CD4-positive, alpha-beta T cell treated with Interleukin-1 beta for 1 hour (primary cell): ENCODE results near the gene PPP1R14B.

Experiments used
- DNase-seq, 2 donors: peaks; one replicate each; pipeline ENCODE4 v3.0.0-alpha.2; 2020 to 2022

PPP1R14B gene, protein sequence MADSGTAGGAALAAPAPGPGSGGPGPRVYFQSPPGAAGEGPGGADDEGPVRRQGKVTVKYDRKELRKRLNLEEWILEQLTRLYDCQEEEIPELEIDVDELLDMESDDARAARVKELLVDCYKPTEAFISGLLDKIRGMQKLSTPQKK

DNA sequence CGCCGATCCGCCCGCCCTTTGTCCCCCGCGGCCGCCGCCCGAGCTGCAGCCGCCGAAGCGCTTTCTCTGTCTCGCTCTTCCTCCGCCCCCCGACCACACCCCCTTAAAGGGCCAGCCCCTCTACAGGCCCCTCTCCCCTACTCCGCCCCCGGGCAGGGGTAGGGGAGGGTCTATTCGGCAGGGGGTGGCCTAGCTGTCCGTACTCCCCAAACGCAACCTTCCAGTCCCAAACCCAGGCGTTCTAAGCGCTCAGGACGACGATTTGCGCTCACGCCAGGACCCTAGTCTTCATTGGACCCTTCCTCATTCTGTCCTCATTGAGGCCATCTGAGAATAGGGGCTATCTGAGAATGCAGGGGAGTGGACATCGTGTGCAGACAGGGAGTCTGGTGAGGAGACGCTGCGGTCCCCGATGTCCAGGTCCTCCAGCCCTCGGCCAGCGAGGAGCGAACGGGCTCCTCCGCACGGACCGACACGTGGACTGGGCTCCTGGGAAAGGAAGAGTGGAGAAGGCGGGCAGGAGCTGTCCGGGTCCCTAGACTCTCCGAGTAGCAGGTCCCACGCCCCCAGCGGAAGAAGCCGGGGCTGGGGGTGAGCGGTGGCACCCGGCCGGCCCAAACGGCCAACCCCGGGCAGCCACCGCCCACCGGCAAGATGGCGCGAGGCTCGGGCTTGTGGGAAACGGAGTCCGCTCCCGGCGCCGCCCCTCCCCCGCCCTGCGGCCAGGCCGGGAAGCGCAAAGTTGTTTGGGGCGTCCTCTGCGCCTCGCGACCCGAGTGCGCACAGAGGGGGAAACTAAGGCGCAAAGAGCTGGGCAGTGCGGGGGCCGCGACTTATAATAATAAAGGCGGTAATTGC, at the start of gene PPP1R14B:
Gene PPP1R14B (minus strand): TSS at position 73 of the 858 bp plus-strand sequence. CDS start 270 bp downstream, outside the sequence.
- peak; percentile 81 to 82 for DNase-seq

DNA sequence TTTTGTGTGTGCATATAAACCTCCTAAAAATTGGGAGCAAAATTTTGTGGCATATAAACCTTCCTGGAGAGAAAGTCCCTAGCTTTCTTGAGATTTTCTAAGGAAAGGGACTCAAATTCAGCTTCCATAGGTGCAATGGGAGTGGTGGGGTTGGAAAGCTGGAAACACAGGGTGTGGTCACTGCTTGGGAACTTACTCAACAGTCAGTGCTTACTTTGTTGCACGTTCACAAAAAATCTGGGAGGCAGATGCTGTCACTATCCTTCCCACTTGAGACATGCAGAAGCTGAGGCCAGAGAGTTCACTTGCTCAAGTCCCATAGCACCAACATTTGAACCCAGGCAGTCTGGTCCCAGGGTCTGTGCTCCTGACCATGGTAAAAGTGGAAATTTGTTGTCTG, 49.5 kb upstream of the PPP1R14B start:
- no peak for DNase-seq

DNA sequence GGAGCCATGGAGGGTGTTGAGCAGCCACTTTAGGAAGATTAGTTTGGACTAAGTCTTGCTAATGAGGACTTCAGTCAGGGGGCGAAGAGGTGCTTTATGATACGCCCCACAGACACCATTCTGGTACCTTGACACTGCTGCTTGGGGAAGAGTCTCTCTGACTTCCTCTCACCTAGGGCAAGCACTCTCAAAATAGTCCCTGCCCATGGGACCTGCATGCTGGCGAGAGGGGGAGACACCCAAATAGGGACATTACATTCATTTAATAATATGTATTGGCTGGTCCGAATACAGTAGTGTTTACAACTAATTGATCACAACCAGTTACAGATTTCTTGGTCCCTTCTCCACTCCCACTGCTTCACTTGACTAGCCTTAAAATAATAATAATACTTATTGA, 49.0 kb upstream of the PPP1R14B start:
- DNase-seq = no peak

DNA sequence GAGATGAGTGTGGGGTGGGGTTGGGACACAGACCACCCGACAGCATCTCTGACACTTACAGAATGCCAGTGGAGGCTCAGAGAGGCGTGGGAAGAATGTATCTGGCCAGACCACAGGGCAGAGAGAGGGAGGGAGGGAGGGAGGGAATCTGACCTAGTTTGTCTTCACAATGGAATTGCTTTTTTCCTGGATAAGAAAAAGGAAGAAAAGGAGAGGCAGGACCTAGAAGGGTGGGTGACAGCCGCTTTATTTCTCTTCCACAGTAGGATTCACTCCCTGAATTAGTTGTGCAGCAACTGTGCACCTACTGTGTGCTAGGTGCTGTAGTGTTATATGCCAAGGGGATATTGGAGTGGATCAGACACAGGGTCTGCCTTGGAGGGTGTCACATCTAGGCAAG, 48.0 kb upstream of the PPP1R14B start:
- DNase-seq = no peak

- DNase-seq = no peak
Observed at GRCh38 chr11:64292460-64293254, 45.9 kb upstream of the PPP1R14B start.

DNA sequence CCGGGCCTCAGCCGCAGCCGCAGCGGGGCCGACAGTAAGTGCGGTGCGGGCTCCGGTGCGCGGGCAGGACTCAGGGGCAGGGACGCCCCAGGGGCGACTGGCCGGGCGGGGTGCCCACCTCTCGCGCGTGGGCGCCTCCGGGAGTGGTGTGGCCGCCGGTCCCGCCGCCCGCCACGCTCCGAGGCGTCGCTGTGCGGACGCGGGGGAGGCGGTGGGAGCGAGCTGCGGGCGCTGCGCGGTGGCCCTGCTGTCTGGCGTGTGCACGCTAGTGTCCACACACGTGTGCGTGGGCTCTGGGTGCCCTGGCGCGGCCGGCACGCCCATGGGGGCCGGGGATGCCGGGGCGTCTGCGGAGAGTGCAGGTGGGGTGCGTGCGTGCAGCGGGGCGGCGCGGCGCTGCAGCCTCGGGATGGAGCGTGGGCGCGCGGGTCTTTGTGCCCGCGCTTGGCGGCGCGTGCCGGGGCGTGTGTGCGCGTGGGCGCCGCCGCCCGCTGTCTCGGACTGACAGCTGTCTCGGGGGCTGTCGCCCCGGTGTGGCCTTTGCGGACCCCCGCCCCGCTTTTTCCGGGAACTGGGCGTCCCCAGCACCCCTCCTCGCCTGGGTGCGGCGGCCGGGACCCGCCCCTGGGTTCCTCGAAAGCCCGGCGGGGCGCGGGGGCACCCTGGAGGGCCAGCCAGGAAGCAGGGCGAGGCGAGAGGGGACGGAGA, 45.2 kb upstream of the PPP1R14B start:
- no peak for DNase-seq

DNA sequence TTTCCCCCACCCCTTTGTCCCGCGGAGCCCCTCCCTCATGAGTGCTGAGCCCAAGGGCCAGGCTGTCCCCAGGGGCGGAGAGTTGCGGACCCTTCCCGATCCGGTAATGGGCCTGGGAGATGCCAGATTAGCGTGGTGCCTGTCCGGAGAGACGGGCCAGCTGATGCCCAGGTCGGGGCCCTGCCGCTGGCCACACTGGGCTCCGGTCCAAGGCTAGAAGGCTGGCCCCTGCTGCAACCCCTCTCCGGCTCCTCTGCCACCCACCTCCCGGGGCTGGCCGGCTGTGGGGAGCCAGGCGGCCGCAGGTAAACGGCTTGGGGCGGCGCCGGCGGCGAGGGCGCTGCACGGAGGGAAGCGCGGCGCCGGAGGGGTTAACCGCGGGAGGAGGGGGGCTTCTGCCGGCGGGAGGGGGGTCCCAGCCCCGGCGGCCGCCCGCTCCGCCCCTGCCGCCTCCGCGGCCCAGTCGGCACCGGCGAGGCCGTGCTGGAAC, 44.6 kb upstream of the PPP1R14B start, which contains the start of gene KCNK4:
Gene KCNK4 (plus strand): TSS at position 41 of the 490 bp plus-strand sequence. CDS start 1,717 bp downstream, outside the sequence.
- DNase-seq = no peak

DNA sequence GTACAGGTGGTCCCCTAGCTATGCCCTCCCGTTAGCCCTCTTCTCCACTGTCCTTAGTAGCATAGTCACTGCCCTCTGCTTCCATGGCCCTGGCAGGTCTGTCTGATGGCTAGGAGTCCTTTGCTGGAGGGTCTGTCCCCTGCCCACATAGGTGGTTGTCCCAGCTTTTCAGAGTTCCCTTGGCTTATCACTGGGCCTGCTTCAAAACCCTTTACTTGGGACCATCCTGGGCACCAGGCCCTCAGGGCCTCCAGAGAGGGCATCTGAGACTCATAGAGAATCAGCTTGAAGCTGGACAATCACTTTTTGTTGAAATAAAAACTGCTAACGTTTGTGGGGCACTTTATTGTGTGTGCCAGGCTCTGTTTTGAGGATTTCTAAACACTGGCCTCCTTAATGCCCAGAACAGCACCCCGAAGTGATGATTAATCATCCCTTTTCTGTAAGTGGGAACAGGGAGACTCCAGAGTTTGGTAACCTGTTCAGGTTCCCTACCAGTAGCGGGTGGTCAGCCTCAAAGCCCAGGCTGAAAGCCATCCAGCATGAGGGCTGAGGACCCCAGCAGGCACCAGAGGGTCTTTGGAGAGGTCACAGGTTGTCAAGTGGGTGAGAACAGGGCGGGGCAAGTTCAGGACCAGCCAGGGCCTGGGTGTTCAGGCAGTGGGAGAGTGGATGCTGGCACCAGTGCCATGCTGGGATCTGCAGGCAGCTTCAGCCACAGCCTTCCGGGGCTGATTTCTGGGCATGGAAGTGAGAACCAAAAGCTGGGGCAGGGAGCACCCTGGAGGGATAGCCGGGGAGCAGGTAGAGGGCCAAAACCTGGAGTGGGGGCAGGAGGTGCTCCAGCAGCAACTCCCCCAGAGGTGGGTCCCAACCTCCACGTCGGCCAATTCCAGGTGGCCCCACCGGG, 43.9 kb upstream of the PPP1R14B start:
- no peak for DNase-seq

GRCh38 chr11:64289002-64289564, 42.3 kb upstream of the PPP1R14B start:
- DNase-seq = no peak

- DNase-seq = no peak
Observed at GRCh38 chr11:64288353-64288750, 41.6 kb upstream of the PPP1R14B start.

GRCh38 chr11:64287676-64288352, 41.1 kb upstream of the PPP1R14B start:
- no peak for DNase-seq

GRCh38 chr11:64286801-64287159, 40.0 kb upstream of the PPP1R14B start:
- no peak for DNase-seq

DNA sequence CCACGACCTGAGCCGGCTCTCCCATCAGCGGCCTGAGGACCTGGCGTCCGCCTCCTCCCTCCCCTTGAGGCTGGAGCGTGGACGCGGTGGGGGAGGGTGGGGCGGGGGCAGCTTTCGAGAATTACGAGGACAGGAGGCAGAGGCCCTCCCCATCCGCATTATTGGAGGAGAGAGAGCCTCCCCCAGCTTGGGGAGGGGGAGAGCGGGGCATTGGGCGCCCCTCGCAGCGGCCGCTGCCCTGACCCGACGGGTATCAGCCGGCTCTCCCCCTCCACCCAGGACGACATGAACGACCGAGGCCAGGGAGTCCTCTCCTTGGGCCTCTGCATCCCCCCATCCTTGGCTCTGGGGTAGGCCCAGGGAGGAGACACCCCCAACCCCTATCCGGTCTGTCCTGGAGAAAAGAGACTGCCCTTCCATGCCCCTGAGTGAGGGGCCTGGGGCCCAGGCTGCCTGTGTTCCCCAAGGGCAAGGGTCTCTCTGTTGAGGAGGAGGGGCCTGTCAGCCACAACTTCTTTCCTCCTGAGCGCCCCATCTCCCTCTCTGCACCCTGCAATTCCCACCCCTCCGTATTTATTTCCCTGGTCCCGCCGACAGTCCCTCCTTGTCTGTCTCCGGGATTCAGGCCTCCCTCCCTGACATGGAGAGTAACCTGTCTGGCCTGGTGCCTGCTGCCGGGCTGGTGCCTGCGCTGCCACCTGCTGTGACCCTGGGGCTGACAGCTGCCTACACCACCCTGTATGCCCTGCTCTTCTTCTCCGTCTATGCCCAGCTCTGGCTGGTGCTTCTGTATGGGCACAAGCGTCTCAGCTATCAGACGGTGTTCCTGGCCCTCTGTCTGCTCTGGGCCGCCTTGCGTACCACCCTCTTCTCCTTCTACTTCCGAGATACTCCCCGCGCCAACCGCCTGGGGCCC, 39.4 kb upstream of the PPP1R14B start:
- DNase-seq = peak; percentile 23 to 32

DNA sequence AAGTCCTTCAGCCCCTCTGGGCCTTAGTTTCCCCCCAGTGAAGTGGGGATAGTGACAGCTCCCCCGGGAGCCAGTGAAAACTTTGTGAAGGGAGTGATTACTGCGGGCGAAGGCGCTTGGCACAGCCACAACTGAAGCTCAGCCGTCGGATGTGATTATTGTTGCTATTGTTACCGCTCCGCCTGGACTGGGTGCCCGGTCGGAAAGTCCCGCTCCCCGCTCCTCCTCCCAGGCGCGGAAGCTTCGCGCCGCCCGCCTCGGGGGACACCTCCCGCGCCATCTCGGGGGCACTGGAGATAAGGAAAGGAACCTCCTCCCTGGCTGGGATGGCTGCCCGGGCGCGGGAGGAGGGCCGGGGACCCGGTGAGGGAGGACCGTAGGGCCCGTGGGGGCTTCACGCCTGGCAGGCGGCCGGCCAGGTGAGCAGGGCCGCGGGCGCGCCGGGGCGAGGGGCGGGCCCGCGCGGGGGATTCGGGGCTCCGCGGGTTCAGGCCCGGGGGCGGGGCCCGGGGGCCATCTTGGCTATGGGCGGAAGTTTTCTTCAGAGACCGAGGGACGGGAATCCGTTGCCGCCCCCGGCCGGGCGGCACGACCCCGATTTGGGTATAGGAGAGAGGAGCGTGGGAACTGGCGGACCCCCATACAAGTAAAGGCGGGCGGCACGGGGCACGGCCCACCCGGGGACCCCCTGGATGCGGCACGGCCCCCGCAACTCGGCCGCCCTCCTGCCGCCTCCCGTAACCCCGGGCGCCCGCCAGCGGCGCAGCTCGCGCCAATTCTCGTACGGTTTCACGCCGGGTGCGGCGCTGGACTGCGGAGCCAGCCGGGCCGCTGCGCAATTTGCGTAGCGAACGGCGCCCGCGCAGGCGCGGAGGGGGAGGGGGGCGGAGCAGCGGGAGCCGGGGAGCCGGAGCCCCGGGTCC, 38.5 kb upstream of the PPP1R14B start, which contains the start of gene GPR137:
Gene GPR137 (plus strand): TSS at position 887 of the 923 bp plus-strand sequence. CDS start 677 bp downstream, outside the sequence.
- peak; percentile 90 to 92 for DNase-seq

- peak; percentile 95 to 96 for DNase-seq
Observed at GRCh38 chr11:64284048-64284961, 37.6 kb upstream of the PPP1R14B start, which contains the start of gene BAD. Gene BAD (minus strand): TSS chr11:64284665. CDS start chr11:64284368, 297 bp downstream.

GRCh38 chr11:64283092-64283491, 36.3 kb upstream of the PPP1R14B start:
- no peak for DNase-seq
